Measurements from ENCODE around the gene FGF7.

GRCh38 chr15:49506341-49506740, 83.3 kb downstream of the FGF7 start:
- TF ChIP-seq CTCF (IDR thresholded peaks at IDR 0.05): no peak
- no peak for TF ChIP-seq POLR2A (IDR thresholded peaks at IDR 0.05)

Measured in adrenal gland (tissue), 5 donors.